IPS-15b (cell line): Measurements from ENCODE around the gene PPCS.
"Not testable (repeated sequence)": the region's sequence is repeated elsewhere in the genome, so short reads cannot be mapped to it uniquely, and the experiment has no call there.

Source experiments
- H3K27me3 ChIP-seq: one replicate; pipeline ENCODE4 v1.6.1; 2013; ENCODE audit warnings: low read length; ENCODE audit not compliant: control insufficient read depth, insufficient read depth
- H3K36me3 ChIP-seq: one replicate; pipeline ENCODE4 v1.6.1; 2013; ENCODE audit warnings: low read length; ENCODE audit not compliant: control insufficient read depth, insufficient read depth
- H3K4me1 ChIP-seq: one replicate; pipeline ENCODE4 v1.6.1; 2013; ENCODE audit warnings: mild to moderate bottlenecking, low read length; ENCODE audit not compliant: control insufficient read depth, insufficient read depth
- H3K4me3 ChIP-seq: one replicate; pipeline ENCODE4 v1.5.1; 2013; ENCODE audit warnings: low read depth, low read length
- H3K9ac ChIP-seq: one replicate; pipeline ENCODE4 v1.6.1; 2013; ENCODE audit warnings: low read depth, mild to moderate bottlenecking, low read length
- H3K9me3 ChIP-seq: one replicate; pipeline ENCODE4 v1.6.1; 2013; ENCODE audit warnings: mild to moderate bottlenecking, low read length; ENCODE audit not compliant: control insufficient read depth, insufficient read depth

PPCS gene

GRCh38 chr1:42456754-42457089, 379 bp downstream of the PPCS start:
- Histone ChIP-seq H3K4me3 (peak overlapping the region; percentile 95), H3K9me3 (no peaks in the 10 kb centered on the region), H3K4me1 (peaks cover 4% of the 10 kb centered on the region), H3K36me3 (no peaks in the 10 kb centered on the region), H3K9ac (peak overlapping the region; percentile 89), H3K27me3 (no peaks in the 10 kb centered on the region)

DNA sequence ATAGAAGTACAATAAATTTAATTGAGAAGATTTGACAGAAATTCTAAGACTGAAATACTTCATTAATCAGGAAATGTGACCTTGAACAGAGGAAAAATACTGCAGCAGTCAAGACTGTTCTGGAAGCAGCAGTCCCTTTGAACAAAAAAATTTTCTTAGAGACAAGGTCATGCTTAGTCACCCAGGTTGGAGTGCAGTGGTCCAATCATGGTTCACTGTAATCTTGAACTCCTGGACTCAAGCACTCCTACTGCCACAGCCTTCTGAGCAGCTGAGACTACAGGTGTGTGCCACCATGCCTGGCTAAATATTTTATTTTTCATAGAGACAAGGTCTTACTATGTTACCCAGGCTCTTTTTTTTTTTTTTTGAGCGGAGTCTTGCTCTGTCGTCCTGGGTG, 4.9 kb downstream of the PPCS start:
- H3K4me3 ChIP-seq = no peak overlapping the region
- no peak overlapping the region for H3K9ac ChIP-seq
- H3K36me3 ChIP-seq = no peaks in the 10 kb centered on the region
- H3K27me3 ChIP-seq = no peaks in the 10 kb centered on the region
- no peaks in the 10 kb centered on the region for H3K9me3 ChIP-seq
- peaks cover 4% of the 10 kb centered on the region for H3K4me1 ChIP-seq

GRCh38 chr1:42462828-42463763, 6.8 kb downstream of the PPCS start, which contains the start of gene CCDC30:
CCDC30 (plus strand) TSS chr1:42463286; CDS start chr1:42480552, 17,266 bp downstream.
- Histone ChIP-seq H3K27me3 (no peaks in the 10 kb centered on the region), H3K36me3 (no peaks in the 10 kb centered on the region), H3K4me3 (peak within 1 kb of the TSS; percentile 75), H3K9me3 (no peaks in the 10 kb centered on the region), H3K9ac (no peak within 1 kb of the TSS), H3K4me1 (no peaks in the 10 kb centered on the region)

DNA sequence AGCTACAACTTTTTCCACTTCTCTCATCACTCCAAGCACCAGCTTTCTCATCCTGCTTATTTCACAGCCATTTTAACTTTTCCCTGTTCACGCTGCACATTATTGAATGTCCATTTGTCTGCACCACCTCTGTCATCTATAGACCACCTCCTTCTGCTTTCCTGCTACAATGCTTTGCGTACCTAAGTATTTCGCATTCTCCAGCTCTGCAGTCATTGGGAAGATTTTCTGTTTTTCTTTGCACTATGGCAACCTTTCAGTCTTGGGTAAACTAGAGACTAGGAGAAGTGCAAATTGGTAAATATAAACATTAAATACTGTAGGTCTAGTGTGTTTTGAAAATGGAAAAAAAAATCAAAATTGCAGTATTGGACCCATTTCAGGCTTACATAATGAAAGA, 7.6 kb downstream of the PPCS start:
- H3K9ac ChIP-seq = no peak overlapping the region

DNA sequence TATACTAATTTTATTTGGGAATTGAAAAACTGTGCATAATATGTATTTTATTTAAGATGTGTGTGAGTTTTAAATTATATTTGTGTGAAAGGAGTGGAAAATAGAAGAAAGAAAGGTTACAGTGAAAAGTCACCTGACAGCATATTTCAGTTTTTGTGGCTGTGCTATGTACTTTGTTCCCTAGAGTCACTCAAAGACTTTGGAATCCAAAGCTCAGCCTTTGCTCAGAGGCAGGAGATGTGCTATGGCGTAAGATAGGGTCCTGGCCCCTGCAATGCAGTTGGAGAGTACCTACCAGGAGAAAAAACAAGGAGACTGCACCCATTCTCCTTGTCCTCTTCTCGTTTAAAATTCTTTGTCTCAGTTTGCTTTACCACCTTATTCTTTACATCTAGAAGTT, 9.7 kb downstream of the PPCS start:
- no peaks in the 10 kb centered on the region for H3K27me3 ChIP-seq
- H3K9me3 ChIP-seq = no peaks in the 10 kb centered on the region
- H3K4me1 ChIP-seq = no peaks in the 10 kb centered on the region
- H3K36me3 ChIP-seq = no peaks in the 10 kb centered on the region
- H3K4me3 ChIP-seq = no peak overlapping the region
- H3K9ac ChIP-seq = no peak overlapping the region

More for the DNA sequence above, 7.6 kb downstream of the PPCS start:
- Histone ChIP-seq H3K4me1 (no peaks in the 10 kb centered on the region), H3K4me3 (peak overlapping the region; percentile 75), H3K36me3 (no peaks in the 10 kb centered on the region), H3K27me3 (no peaks in the 10 kb centered on the region), H3K9me3 (no peaks in the 10 kb centered on the region)

DNA sequence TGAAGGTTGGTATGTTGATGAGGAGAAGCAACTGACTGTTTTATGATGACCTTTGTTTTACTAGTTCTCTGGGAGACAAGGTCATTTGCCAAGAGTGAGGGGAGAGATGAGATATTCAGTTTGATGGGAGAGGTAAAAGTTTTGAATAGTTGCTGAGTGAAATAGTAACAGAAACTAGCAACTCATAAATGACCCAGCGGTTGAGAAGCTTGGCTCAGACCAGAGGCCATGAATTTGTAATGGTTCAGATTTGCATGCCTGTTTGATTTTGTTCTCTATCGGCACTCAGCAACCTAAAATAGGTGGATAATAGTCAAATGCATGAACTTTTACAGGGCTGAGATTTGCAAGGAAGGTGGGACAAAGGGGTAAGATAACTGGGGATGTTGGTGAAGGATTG, 13.4 kb downstream of the PPCS start:
- H3K36me3 ChIP-seq = no peaks in the 10 kb centered on the region
- H3K4me1 ChIP-seq = no peaks in the 10 kb centered on the region
- H3K4me3 ChIP-seq = no peak overlapping the region
- no peaks in the 10 kb centered on the region for H3K9me3 ChIP-seq
- no peaks in the 10 kb centered on the region for H3K27me3 ChIP-seq
- no peak overlapping the region for H3K9ac ChIP-seq

DNA sequence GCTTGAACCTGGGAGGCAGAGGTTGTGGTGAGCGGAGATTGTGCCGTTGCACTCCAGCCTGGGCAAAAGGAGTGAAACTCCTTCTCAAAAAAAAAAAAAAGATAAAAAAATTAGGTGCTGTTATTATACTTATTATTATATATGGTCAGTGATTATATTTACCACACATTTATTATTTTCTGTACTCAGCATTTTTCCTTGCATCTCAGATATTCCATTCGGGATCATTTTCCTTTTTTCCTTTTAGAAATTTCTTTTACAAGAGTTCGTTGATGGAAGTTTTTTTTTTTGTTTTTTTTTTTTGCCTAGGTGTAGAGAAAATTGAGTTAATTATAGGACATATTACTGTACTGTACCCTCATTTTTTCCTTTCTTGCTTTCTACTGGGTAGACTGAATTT, 20.3 kb downstream of the PPCS start:
- no peaks in the 10 kb centered on the region for H3K36me3 ChIP-seq
- H3K27me3 ChIP-seq = no peaks in the 10 kb centered on the region
- H3K9ac ChIP-seq = no peak overlapping the region
- H3K9me3 ChIP-seq = no peaks in the 10 kb centered on the region
- no peak overlapping the region for H3K4me3 ChIP-seq
- H3K4me1 ChIP-seq = no peaks in the 10 kb centered on the region

DNA sequence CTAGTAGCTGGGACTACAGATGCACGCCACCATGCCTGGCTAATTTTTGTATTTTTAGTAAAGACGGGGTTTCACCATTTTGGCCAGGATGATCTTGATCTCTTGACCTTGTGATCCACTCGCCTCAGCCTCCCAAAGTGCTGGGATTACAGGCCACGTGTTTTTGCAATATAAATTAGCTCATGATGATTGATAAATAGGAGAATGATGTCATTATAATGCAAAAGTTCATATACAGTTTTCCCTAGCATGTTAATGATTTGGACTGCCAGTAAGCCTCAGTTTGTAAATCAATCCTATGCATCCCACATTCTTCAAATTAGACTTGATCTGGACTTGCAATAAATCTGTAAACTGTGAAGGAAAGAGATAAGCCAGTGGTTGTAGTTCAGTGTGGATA, 21.0 kb downstream of the PPCS start:
- not testable (repeated sequence) for H3K9me3 ChIP-seq, H3K4me1 ChIP-seq, H3K27me3 ChIP-seq, H3K4me3 ChIP-seq, H3K36me3 ChIP-seq, H3K9ac ChIP-seq

- Histone ChIP-seq H3K9ac (no peak overlapping the region), H3K36me3 (no peaks in the 10 kb centered on the region), H3K27me3 (no peaks in the 10 kb centered on the region)
Observed at GRCh38 chr1:42477775-42478174, 21.4 kb downstream of the PPCS start.

GRCh38 chr1:42479621-42480020, 23.3 kb downstream of the PPCS start:
- Histone ChIP-seq H3K27me3 (no peaks in the 10 kb centered on the region), H3K9me3 (no peaks in the 10 kb centered on the region), H3K4me3 (no peak overlapping the region), H3K36me3 (no peaks in the 10 kb centered on the region), H3K4me1 (no peaks in the 10 kb centered on the region), H3K9ac (no peak overlapping the region)

More at GRCh38 chr1:42477775-42478174, 21.4 kb downstream of the PPCS start:
- H3K4me1 ChIP-seq = no peaks in the 10 kb centered on the region
- no peak overlapping the region for H3K4me3 ChIP-seq
- no peaks in the 10 kb centered on the region for H3K9me3 ChIP-seq

- Histone ChIP-seq H3K27me3 (no peaks in the 10 kb centered on the region), H3K36me3 (no peaks in the 10 kb centered on the region), H3K4me3 (no peak overlapping the region), H3K9me3 (no peaks in the 10 kb centered on the region), H3K9ac (no peak overlapping the region), H3K4me1 (no peaks in the 10 kb centered on the region)
Observed at GRCh38 chr1:42480921-42481320, 24.6 kb downstream of the PPCS start.

GRCh38 chr1:42482635-42483153, 26.4 kb downstream of the PPCS start:
- H3K27me3 ChIP-seq = no peaks in the 10 kb centered on the region
- no peaks in the 10 kb centered on the region for H3K36me3 ChIP-seq
- H3K9ac ChIP-seq = no peak overlapping the region
- H3K4me1 ChIP-seq = no peaks in the 10 kb centered on the region
- no peak overlapping the region for H3K4me3 ChIP-seq
- no peaks in the 10 kb centered on the region for H3K9me3 ChIP-seq
